Ovary (tissue), 9 donors: ENCODE results near the gene NUMBL. TPM values are rescaled to one million over a fixed set of nuclear protein-coding genes. Genes with fewer than 3 reads are reported as not detected.
"Not testable (repeated sequence)": the region's sequence is repeated elsewhere in the genome, so short reads cannot be mapped to it uniquely, and the experiment has no call there.

Source experiments
- DNase-seq, 5 donors: peaks; one replicate each; pipeline ENCODE4 v3.0.0-alpha.2; 2019 to 2020
- H3K27ac ChIP-seq, 2 donors: fragments of 200-600 bp; one replicate each; pipeline versions ENCODE4 v1.5.1 to v1.8.0; 2019 to 2022
- H3K27me3 ChIP-seq: fragments of 200-600 bp; one replicate; pipeline ENCODE4 v1.8.0; 2022
- H3K36me3 ChIP-seq: fragments of 200-600 bp; sonication (generic); one replicate; pipeline ENCODE4 v1.5.1; 2019
- H3K4me1 ChIP-seq: one replicate; pipeline ENCODE4 v1.8.1; 2013; ENCODE audit warnings: mild to moderate bottlenecking, moderate library complexity; ENCODE audit not compliant: insufficient read depth
- H3K4me3 ChIP-seq: fragments of 200-600 bp; sonication (generic); one replicate; pipeline ENCODE4 v1.5.1; 2017
- H3K9me3 ChIP-seq, 2 donors: fragments of 200-600 bp in 1 of 2; sonication (generic) in 1 of 2; one replicate each; pipeline versions ENCODE4 v1.5.1 to v1.8.1; 2013 to 2019; ENCODE audit warnings: mild to moderate bottlenecking in 1 of 2, moderate library complexity in 1 of 2
- EP300 ChIP-seq: sonication (generic); formaldehyde crosslinking; IDR thresholded peaks from one replicate; pipeline ENCODE4 v1.6.1; 2017; ENCODE audit warnings: antibody characterized with exemption
- POLR2A ChIP-seq: fragments of 450-650 bp; IDR thresholded peaks from one replicate; pipeline ENCODE4 v1.6.1; 2017; ENCODE audit warnings: antibody characterized with exemption, mild to moderate bottlenecking, moderate library complexity
- WGBS, 3 donors: extraction: QIAGEN DNeasy Blood & Tissue Kit in 1 of 3; methylation state at CpG; one replicate each; pipeline versions ENCODE4 v1.1.5 to v1.1.7; 2013 to 2017; 5-methylcytosine and 5-hydroxymethylcytosine counted together
- intact Hi-C, 4 donors: fragments of 100-400 bp; cut with DNase I; formaldehyde crosslinking; loops; one replicate each; pipeline versions ENCODE4 v1.11.0 to v1.15.1; 2022 to 2023
- polyA plus RNA-seq, 2 donors: library from polyadenylated mRNA; stranded (reverse); fragments of 200-250 nt in 1 of 2; fragments of 350-450 nt in 1 of 2; fragmentation: Illumina TruSeq in 1 of 2; extraction: RNeasy Lipid Tissue Mini Kit (QIAGEN cat#74804) in 1 of 2; gene quantifications; one replicate each; pipeline ENCODE4 v1.2.3, GENCODE V29; 2013 to 2014
- total RNA-seq, 7 donors: library from RNA; depleted of rRNA in 2 of 7; stranded (reverse); fragments of >200 nt in 2 of 7; fragmentation: NEBNext Ultra II Directional in 3 of 7; extraction: Animal tissue kit (Norgen Biotek cat#: 25700) in 3 of 7; gene quantifications; one replicate each; pipeline versions ENCODE4 v1.1.0 to v1.2.4, GENCODE V29; 2016 to 2023
- TF ChIP-seq, protein P1 (sequence below), 3 donors: fragments of 450-650 bp in 2 of 3; fragments of 200-600 bp in 1 of 3; IDR thresholded peaks; one replicate each; pipeline versions ENCODE4 v1.5.1 to v1.8.0; 2016 to 2022; ENCODE audit warnings: antibody characterized with exemption in 3 of 3, mild to moderate bottlenecking in 1 of 3
- donor health status: DM: no; HTN: no; CAD: no; lungs with moderate emphysema.
- donor health status: DM: no; HTN: no; CAD: no.
- donor health status: Bipolar disorder and iron deficiency.
- donor health status: DM: yes; HTN: yes; CAD: no.
- donor health status: DM: no; HTN: no; CAD: no.
- donor health status: DM: yes; HTN: yes; CAD: no.

NUMBL gene
- total and polyA plus RNA-seq, 9 donors = 6.7 to 88.9 (median 62.3) TPM

DNA sequence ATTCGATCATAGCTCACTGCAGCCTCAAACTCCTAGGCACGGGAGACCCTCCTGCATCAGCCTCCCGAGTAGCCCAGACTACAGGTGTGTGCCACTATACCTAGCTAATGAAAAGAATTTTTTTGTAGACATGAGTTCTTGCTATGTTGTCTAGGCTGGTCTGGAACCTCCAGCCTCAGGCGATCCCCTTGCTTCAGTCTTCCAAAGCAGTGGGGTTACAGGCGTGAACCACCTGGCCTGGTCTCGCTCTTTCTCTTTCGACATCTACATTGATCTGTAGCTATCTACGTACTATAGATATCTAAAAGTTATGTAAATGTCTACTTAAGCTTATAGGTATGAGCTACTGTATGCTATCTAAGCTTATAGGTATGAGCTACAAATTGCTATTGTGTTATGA is 32.4 kb downstream of the NUMBL start:
- 91 to 98% (median 96%) methylated on average over 8 of the region's 8 CpGs for WGBS, 3 donors
- Histone ChIP-seq H3K27ac (no peak overlapping the region), H3K9me3 (no peaks in the 10 kb centered on the region), H3K36me3 (no peaks in the 10 kb centered on the region), H3K4me3 (no peak overlapping the region), H3K4me1 (no peaks in the 10 kb centered on the region), H3K27me3 (no peaks in the 10 kb centered on the region)
- DNase-seq = no peak
- intact Hi-C loops = no loop called here
- TF ChIP-seq POLR2A (no peak), EP300 (no peak)
- TF ChIP-seq, protein P1, sequence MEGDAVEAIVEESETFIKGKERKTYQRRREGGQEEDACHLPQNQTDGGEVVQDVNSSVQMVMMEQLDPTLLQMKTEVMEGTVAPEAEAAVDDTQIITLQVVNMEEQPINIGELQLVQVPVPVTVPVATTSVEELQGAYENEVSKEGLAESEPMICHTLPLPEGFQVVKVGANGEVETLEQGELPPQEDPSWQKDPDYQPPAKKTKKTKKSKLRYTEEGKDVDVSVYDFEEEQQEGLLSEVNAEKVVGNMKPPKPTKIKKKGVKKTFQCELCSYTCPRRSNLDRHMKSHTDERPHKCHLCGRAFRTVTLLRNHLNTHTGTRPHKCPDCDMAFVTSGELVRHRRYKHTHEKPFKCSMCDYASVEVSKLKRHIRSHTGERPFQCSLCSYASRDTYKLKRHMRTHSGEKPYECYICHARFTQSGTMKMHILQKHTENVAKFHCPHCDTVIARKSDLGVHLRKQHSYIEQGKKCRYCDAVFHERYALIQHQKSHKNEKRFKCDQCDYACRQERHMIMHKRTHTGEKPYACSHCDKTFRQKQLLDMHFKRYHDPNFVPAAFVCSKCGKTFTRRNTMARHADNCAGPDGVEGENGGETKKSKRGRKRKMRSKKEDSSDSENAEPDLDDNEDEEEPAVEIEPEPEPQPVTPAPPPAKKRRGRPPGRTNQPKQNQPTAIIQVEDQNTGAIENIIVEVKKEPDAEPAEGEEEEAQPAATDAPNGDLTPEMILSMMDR (IDR thresholded peaks at IDR 0.05) = no peak

DNA sequence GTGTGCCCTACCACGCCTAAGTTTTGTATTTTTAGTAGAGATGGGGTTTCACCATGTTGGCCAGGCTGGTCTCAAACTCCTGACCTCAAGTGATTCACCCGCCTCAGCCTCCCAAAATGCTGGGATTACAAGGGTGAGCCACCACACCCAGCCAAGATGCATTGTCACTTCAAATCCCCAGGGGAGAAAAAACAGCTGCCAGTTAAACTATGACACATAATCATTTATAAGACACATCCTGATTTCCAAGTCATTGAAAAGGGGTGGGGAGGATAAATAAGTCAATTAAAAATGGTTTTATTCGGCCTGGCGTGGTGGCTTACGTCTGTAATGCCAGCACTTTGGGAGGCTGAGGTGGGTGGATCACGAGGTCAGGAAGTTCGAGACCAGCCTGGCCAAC is 34.8 kb downstream of the NUMBL start:
- not testable (repeated sequence) for H3K4me1 ChIP-seq, H3K36me3 ChIP-seq

DNA sequence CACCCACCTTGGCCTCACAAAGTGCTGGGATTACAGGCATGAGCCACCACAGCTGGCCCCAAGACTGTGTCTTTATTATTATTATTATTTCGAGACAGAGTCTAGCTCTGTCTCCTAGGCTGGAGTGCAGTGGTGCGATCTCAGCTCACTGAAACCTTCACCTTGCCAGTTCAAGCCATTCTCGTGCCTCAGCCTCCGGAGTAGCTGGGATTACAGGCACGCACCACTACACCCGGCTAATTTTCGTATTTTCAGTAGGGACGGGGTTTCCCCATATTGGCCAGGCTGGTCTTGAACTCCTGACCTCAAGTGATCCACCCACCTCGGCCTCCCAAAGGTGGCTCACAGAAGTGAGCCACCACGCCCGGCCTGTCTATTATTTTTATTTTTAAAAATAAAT is 38.1 kb downstream of the NUMBL start:
- H3K36me3 ChIP-seq, H3K4me3 ChIP-seq, H3K9me3 ChIP-seq, H3K27me3 ChIP-seq, H3K4me1 ChIP-seq, intact Hi-C loops, H3K27ac ChIP-seq, DNase-seq: not testable (repeated sequence)
- WGBS, 3 donors = 83 to 88% (median 87%) methylated on average over 11 of the region's 11 CpGs

More for the DNA sequence above, 34.8 kb downstream of the NUMBL start:
- H3K9me3 ChIP-seq, H3K4me3 ChIP-seq, H3K27me3 ChIP-seq, intact Hi-C loops, DNase-seq, H3K27ac ChIP-seq: not testable (repeated sequence)
- WGBS, 3 donors = 88 to 94% (median 90%) methylated on average over 7 of the region's 7 CpGs

DNA sequence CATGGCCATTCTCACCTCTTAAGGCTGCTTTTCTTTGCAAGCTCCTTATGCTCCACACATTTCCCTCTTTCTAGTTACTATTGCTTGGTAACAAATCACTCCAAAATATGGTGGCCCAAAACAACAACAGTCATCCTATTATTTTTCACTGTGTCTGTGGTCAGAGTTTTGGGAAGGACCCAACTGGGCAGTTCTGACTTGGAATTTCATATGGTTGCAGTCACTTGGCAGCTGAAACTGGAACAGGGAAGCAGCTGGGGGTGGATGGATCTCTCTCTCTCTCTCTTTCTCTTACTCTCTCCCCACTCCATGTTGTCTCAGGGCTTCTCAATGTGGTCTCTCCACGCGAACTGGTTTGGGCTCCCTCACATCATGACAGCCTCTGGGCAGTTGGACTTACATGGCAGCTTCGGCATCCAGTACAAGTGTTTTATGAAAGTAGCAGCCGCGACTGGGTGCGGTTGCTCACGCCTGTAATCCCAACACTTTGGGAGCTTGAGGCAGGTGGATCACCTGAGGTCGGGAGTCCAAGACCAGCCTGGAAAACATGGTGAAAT is 39.6 kb downstream of the NUMBL start:
- Histone ChIP-seq H3K4me1 (peaks cover 4% of the 10 kb centered on the region), H3K27ac (no peak overlapping the region), H3K36me3 (no peaks in the 10 kb centered on the region), H3K9me3 (no peaks in the 10 kb centered on the region), H3K4me3 (no peak overlapping the region), H3K27me3 (no peaks in the 10 kb centered on the region)
- TF ChIP-seq, protein P1 (IDR thresholded peaks at IDR 0.05) = no peak
- no peak for DNase-seq
- WGBS, 3 donors = 87 to 92% (median 87%) methylated on average over 8 of the region's 8 CpGs
- intact Hi-C loops = no loop called here

DNA sequence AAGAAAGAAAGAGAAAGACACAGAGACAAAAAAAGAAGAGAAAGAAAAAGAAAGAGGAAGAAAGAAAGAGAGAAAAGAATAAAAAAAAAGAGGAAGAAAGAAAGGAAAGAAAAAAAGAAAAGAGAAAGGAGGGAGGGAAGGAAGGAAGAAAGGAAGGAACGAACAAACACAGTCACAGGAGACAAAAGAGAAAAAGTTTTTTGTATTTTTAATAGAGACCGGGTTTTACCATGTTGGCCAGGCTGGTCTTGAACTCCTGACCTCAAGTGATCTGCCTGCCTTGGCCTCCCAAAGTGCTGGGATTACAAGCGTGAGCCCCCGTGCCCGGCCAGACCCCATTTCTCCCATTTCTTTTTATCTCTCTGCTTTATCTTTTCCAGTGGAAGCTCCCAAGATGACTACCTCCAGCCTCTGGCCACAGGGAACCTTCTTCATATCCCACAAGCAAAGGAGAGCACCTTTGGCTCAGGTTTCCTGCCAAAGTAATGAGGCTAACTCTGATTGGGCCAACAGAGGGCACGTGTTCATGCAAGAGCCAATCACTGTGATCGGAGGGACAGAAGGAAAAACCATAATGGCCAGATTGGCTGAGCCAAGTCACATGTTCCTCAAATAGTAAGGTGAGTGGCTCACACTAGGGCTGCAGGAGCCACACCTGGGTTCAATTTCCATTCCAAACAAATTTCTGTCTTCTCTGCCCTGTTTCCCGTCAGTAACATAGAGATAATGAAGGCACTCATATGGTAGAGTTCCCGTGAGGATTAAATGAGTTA is 40.4 kb downstream of the NUMBL start:
- H3K36me3 ChIP-seq, H3K4me3 ChIP-seq, H3K9me3 ChIP-seq, H3K27me3 ChIP-seq, H3K4me1 ChIP-seq, DNase-seq, H3K27ac ChIP-seq, intact Hi-C loops: not testable (repeated sequence)
- WGBS, 3 donors = 86 to 91% (median 91%) methylated on average over 9 of the region's 9 CpGs

DNA sequence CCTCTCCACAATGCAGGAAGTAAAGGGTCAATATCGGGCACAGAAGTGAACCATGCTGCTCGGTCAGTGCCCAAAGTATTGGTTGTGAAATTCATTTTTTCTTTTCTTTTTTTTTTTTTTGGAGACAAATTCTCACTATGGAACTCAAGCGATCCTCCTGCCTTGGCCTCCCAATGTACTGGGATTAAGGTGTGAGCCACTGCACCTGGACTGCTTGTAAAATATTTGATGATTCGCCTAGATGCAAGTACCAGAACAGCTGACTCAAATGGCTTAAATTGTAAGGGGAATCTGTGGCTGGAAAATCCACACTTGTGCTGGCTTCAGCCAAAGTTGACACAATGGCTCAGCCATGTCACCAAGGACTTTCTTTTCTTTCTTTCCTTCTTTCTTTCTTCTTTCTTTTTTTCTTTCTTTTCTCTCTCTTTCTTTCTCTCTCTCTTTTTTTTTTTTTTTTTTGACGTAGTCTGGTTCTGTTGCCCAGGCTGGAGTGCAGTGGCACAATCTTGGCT is 43.7 kb downstream of the NUMBL start:
- TF ChIP-seq, protein P1 (IDR thresholded peaks at IDR 0.05) = no peak
- TF ChIP-seq EP300 (no peak), POLR2A (no peak)
- intact Hi-C loops = no loop called here
- peak in 1 of 5 donors; percentile 16 for DNase-seq
- H3K27ac ChIP-seq = no peak overlapping the region
- no peak overlapping the region for H3K4me3 ChIP-seq
- 71 to 79% (median 73%) methylated on average over 5 of the region's 5 CpGs for WGBS, 3 donors
- no peaks in the 10 kb centered on the region for H3K36me3 ChIP-seq
- no peaks in the 10 kb centered on the region for H3K9me3 ChIP-seq
- peaks cover 4% of the 10 kb centered on the region for H3K4me1 ChIP-seq
- H3K27me3 ChIP-seq = no peaks in the 10 kb centered on the region
